CD4-positive, alpha-beta T cell treated with Interleukin-1 beta for 1 hour (primary cell): ENCODE measurements around the gene PRSS48.
"Not testable (repeated sequence)": the region's sequence is repeated elsewhere in the genome, so short reads cannot be mapped to it uniquely, and the experiment has no call there.

Experiments
- DNase-seq, 2 donors: peaks; one replicate each; pipeline ENCODE4 v3.0.0-alpha.2; 2020 to 2022

Gene PRSS48

DNA sequence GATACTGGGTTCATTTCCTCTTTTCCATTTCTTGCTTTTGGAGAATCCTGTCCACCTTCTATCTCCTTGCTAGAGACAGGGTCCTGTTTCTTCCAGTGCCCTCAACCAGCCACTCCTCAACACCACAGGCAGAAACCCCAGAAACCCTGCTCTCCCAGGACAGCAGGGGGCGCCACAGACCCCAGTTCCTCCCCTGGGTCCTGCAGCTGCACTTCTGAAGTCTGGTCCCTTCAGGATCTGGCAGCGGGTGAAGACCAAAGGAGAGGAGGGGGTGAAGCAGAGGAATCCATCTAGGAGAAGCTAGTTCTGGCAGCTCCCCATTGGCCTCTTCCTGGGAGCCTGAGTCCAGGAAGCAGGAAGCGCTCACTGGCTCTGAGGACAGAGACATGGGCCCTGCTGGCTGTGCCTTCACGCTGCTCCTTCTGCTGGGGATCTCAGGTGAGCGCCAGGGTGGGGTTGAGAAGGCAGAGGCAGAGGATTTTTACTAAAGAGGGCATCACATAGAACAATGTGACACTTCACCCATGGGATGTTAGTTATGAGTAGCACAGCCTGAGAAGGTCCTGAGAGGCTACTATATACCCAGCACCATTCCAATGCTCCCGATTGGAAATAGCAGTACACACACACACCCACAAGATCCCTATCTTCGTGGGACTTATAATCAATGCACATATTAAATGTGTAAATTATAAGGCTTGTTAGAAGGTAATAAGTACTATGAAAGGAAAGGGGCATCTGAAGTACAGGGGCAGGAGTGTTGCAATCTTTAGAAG, at the start of gene PRSS48:
Gene PRSS48, plus strand, starts transcription at position 375 of the 776 bp plus-strand sequence. Its CDS starts 12 bp downstream, at position 387.
- DNase-seq = peak in 1 of 2 donors; percentile 10

DNA sequence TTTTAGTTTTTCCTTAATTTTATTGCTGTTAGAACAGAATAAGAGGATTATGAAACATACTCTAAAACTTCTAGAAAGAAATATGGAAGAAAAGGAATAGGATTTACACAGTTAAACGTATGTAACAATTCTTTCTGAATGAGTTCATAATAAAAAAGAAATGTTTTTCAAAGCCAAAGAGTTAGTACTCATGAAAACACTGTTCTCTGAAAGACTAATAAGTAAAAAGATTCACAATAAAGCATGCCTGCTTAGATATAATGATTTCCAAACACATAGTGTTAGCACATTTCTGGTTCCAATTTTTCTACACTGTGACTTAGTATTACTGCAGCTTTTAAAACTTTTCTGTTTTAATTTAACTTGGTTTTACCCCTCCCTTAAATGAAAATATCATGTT, 49.8 kb upstream of the PRSS48 start:
- DNase-seq = no peak

GRCh38 chr4:151227731-151228130, 49.2 kb upstream of the PRSS48 start:
- no peak for DNase-seq

DNA sequence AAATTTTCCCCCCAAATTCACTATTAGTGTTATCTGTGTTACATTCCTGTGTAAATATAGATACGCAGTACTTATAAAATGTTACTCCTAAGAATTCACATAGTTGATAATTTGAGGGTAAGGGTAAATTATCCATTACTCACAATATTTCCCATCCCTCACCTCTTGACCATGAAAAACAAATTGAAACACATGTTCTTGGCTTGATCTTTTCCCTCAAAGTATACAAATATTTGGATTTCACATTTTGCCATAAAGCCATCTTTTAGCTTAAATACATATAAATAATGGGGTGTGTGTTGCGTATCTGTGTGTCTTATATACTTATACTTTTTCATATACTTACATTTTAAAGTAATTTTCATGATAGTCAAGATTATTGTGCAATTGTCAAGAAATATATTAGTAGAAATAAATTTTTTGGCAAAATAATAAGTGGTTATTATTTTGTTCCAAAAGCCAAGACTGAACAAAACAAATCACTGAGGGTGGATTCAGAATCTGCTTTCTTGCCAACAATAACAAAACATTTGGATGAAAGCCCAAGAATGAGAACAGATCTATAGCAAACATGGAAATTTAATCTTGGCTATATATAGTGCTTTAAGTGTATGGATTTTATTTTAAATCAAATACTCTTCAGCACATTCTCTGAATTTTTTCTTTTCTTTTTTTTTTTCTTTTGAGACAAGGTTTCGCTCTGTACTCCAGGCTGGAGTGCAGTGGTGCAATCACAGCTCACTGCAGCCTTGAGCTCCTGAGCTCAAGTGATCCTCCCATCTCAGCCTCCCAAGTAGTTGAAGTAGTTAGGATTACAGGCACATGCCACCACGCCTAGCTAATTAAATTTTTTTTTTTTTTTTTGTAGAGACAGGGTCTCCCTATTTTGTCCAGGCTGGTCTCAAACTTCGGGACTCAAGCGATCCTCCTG, 48.5 kb upstream of the PRSS48 start:
- no peak for DNase-seq

- DNase-seq = no peak
Measured at GRCh38 chr4:151231915-151232595, 44.9 kb upstream of the PRSS48 start.

DNA sequence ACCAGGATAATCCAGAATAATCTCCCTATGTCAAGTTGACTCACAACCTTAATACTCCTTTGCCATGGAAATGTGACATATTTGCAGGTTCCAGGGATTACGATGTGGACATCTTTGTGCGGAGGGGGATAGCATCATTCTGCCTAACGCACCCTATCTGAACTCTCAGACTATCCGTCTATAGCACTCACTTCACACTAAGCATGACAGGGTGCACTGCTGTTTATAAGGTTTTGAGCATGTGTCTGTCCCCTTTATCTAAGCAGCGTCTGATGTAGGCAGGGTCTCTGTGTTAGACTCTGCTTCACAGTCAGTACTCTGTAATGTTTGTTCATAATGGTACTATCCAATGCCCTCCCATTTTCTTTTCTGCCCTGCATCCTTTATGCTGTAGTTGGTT, 43.4 kb upstream of the PRSS48 start:
- DNase-seq = no peak

DNA sequence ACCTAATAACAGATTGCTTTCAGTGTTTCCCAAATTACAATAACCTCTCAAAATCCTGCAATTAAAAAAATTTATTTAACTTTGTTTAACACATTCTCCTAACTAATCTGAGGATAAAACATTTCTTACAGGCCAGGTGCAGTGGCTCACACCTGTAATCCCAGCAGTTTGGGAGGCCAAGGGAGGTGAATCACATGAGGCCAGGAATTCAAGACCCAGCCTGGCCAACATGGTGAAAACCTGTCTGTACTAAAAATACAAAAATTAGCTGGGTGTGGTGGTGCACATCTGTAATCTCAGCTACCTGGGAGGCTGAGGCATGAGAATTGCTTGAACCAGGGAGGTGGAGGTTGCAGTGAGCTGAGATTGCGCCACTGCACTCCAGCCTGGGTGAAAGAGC, 41.6 kb upstream of the PRSS48 start:
- DNase-seq = not testable (repeated sequence)

DNA sequence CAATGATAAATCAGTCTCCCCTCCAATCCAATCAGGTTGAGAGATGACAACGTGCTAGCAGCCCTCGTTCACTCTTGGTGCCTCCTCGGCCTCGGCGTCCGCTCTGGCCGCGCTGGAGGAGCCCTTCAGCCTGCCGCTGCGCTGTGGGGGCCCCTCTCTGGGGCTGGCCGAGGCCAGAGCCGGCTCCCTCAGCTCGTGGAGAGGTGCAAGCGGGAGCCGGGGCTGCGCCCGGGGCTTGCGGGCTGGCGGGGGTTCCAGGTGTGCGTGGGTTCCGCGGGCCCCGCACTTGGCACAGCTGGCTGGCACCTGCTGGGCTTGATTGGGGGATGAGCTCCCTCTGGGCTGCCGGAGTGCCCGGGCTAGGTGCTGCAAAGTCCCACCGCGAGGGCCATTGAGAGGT, 40.9 kb upstream of the PRSS48 start:
- no peak for DNase-seq

GRCh38 chr4:151238477-151238876, 38.5 kb upstream of the PRSS48 start:
- no peak for DNase-seq

DNA sequence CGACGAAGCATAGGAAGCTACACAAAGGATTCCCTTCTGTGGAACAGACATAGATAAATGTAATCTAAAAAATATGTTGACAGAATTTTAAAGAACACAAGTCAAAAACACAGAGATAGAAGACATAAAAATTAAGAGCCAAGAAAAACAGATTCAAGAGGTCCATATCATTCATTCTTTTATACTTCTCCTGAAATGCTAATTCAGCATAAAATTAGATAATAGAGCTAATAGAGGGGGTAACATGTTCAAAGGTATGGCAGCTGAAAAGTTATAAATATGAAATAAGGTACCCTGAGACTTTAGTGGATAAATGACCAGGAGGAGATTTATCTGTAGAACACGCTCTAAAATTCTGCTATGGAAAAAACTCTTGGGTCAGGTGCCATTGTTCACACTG, 37.4 kb upstream of the PRSS48 start:
- no peak for DNase-seq

- no peak for DNase-seq
Measured at GRCh38 chr4:151242305-151242704, 34.7 kb upstream of the PRSS48 start.

DNA sequence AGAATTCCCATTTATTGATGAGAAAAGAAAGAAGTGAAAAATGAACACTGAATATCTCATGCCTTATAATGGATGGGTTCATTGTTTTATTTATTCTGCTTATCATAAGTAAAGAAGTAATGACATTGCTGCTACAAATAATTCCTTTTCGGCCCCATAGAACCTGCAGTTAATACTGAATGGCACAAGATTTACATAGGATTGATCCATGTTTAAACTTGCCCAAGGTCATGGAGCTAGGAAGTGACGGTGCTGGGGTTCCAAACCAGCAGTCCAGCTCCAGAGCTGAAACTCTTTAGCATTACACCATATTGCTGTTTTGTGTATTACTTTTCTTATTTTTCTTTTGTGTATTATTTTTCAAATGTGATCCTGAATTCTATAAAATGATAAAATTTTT, 30.2 kb upstream of the PRSS48 start:
- no peak for DNase-seq

DNA sequence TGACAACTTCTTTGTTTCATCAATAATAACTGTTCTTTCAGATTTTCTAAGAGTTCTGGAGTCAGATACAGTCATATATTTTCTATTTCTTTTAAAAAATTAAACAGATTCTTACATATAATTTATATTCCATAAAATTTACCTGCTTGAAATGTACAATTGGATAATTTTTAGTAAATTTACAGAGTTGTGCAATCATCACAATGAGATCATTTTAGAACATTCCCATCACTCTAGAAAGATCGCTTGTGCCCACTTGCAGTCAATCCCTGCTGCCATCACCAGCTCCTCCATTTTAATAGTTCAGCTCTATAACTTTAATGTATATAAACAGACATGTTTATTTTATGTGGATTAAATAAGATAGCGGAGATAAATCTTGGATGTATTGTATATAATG, 29.6 kb upstream of the PRSS48 start:
- DNase-seq = no peak

- no peak for DNase-seq
Measured at GRCh38 chr4:151248519-151248918, 28.4 kb upstream of the PRSS48 start.

GRCh38 chr4:151250706-151251105, 26.3 kb upstream of the PRSS48 start:
- no peak for DNase-seq

GRCh38 chr4:151251603-151252304, 25.2 kb upstream of the PRSS48 start:
- DNase-seq = no peak

GRCh38 chr4:151255226-151255625, 21.7 kb upstream of the PRSS48 start:
- DNase-seq = not testable (repeated sequence)

GRCh38 chr4:151255680-151256079, 21.3 kb upstream of the PRSS48 start:
- not testable (repeated sequence) for DNase-seq

DNA sequence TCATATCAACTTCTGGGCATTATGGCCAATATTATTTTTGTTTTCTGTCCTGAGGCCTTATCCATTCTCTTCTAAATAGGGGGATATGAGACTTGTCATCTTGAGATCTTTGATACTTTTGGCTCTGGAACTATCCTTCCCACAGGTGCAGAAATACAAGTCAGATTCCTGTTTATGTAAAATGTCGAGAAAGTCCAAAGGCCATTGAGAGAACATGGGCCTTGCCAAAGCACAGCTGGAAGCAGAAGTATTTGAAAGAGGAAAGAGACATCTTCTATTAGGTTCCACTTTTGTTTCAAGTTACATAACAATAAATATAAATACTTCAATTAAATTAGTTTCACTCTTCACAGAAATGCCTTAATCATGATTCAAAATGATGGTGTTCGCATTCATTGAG, 20.8 kb upstream of the PRSS48 start:
- no peak for DNase-seq

- DNase-seq = no peak
Measured at GRCh38 chr4:151257704-151258103, 19.3 kb upstream of the PRSS48 start.

GRCh38 chr4:151259752-151260151, 17.2 kb upstream of the PRSS48 start:
- DNase-seq = no peak

- DNase-seq = no peak
Measured at GRCh38 chr4:151260526-151260925, 16.4 kb upstream of the PRSS48 start.

DNA sequence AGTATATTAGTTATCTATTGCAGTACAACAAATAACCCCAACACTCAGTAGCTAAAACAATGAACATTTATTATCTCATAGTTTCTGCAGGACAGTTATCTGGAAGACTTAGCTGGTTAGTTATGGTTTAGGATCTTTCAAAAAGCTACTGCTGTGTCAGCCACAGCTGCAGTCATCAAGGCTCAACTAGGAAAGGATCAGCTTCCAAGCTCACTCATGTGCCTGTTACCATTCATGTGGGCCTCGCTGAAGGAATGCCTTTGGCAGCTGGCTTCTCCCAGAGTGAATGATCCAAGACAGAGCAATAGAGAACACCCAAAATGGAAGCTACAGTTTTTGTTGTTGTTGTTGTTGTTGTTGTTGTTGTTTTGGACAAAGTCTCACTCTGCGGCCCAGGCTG, 13.5 kb upstream of the PRSS48 start:
- DNase-seq = no peak
